Peyer's patch (tissue), 4 donors: Measurements from ENCODE around the gene ASPHD1.

Experiments used
- POLR2A ChIP-seq, 2 donors: fragments of 450-650 bp; IDR thresholded peaks; one replicate each; pipeline ENCODE4 v1.5.1; 2017; ENCODE audit warnings: antibody characterized with exemption in 2 of 2, mild to moderate bottlenecking in 2 of 2, moderate library complexity in 2 of 2
- TF ChIP-seq, protein P1 (sequence below), 6 experiments: fragments of 450-650 bp in 4 of 6; fragments of 200-600 bp in 2 of 6; sonication (generic) in 1 of 6; IDR thresholded peaks; one replicate each; pipeline ENCODE4 v1.5.1; 2017 to 2019; ENCODE audit warnings: antibody characterized with exemption in 6 of 6, mild to moderate bottlenecking in 3 of 6, moderate library complexity in 1 of 6

DNA sequence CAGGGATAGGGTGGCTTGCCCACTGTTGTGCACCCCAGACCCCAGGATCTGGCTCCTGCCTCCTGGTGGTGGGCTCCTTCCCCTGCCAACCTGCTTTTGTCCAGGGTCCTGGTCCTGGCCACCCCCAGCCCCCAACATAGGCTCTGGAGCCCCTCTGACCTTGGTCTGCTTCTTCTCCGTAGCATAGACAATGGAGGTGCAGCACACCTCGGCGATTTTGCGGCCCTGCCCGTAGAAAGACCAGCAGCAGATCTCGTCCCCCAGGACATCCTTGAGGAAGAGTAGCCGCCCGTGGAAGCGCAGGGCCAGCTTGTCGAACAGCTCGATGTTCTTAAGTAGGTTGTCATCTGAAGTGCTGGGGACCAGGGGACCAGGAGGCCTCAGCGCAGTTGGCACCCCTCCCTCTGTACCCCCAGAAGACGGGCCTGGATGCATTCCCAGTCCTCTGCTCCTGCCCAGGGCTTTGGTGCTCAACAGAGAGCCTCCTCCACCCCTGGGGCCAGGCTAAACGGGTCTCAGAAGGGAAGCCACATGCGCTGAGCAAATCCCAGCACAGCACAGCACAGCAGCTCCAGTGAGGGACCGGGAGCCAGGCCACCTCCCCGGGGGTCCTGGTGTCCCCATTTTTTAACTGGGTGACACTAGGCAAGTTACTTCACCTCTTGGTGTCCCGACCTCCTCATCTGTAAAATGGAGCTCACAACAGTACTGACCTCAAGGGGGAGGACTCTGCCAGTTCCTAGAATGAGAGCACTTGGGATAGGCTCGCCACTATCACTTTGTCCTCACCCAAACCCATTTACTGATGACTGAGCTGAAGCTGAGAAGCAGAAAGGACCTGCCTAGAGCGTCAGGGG lies 10.8 kb downstream of the ASPHD1 start:
- TF ChIP-seq, protein P1, sequence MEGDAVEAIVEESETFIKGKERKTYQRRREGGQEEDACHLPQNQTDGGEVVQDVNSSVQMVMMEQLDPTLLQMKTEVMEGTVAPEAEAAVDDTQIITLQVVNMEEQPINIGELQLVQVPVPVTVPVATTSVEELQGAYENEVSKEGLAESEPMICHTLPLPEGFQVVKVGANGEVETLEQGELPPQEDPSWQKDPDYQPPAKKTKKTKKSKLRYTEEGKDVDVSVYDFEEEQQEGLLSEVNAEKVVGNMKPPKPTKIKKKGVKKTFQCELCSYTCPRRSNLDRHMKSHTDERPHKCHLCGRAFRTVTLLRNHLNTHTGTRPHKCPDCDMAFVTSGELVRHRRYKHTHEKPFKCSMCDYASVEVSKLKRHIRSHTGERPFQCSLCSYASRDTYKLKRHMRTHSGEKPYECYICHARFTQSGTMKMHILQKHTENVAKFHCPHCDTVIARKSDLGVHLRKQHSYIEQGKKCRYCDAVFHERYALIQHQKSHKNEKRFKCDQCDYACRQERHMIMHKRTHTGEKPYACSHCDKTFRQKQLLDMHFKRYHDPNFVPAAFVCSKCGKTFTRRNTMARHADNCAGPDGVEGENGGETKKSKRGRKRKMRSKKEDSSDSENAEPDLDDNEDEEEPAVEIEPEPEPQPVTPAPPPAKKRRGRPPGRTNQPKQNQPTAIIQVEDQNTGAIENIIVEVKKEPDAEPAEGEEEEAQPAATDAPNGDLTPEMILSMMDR (IDR thresholded peaks at IDR 0.05), result no peak
- TF ChIP-seq POLR2A (IDR thresholded peaks at IDR 0.05), result no peak
